PC-3 (cell line): Measurements from ENCODE around the gene PCID2. TPM values are rescaled to one million over a fixed set of nuclear protein-coding genes. Genes with fewer than 3 reads are reported as not detected.

Experiments
- ATAC-seq: fragments of 200-7000 bp; cut with Tn5 transposase; 2 replicates; pipeline ENCODE4 v1.9.1; 2020; ENCODE audit warnings: mild to moderate bottlenecking, moderate library complexity
- BruUV-seq: library from RNA; stranded (reverse); fragments of 400-500 nt; replicated peaks from 2 replicates; lab custom pipeline; 2021; lab: Mats Ljungman, UMichigan
- CTCF ChIA-PET: fragments of 300-600 bp; sonication (Branson Sonifier 250); formaldehyde crosslinking; loops from one replicate; lab custom pipeline; 2022; ENCODE audit warnings: antibody characterized with exemption; lab: Charles Lee
- POLR2A ChIA-PET: fragments of 300-600 bp; sonication (Branson Sonifier 250); formaldehyde crosslinking; loops from one replicate; lab custom pipeline; 2022; ENCODE audit warnings: antibody characterized with exemption; ENCODE audit not compliant: unreplicated experiment; lab: Charles Lee
- DNase-seq: peaks from one replicate; pipeline ENCODE4 v3.0.0-alpha.2; 2015
- H2AFZ ChIP-seq: fragments of 300-600 bp; sonication (generic); 2 replicates; pipeline ENCODE4 v1.6.0; 2016; ENCODE audit warnings: antibody characterized with exemption, low read length
- H3F3A ChIP-seq: fragments of 300-600 bp; sonication (generic); one replicate; pipeline ENCODE4 v1.6.0; 2017; ENCODE audit warnings: antibody characterized with exemption, low read length, control low read depth, mild to moderate bottlenecking; ENCODE audit not compliant: unreplicated experiment
- H3K27ac ChIP-seq: fragments of 300-600 bp; sonication (generic); 2 replicates; pipeline ENCODE4 v1.5.1; 2016; ENCODE audit warnings: mild to moderate bottlenecking, low read length
- H3K27me3 ChIP-seq: fragments of 300-600 bp; sonication (generic); 2 replicates; pipeline ENCODE4 v1.6.1; 2016; ENCODE audit warnings: low read length, mixed read lengths
- H3K36me3 ChIP-seq: fragments of 300-600 bp; sonication (generic); 2 replicates; pipeline ENCODE4 v1.6.1; 2016; ENCODE audit warnings: low read depth, mixed run types, low read length, mixed read lengths
- H3K4me1 ChIP-seq: fragments of 300-600 bp; sonication (generic); 2 replicates; pipeline ENCODE4 v1.5.1; 2016; ENCODE audit warnings: low read length; ENCODE audit not compliant: insufficient read depth
- H3K4me2 ChIP-seq: fragments of 300-600 bp; sonication (generic); 2 replicates; pipeline ENCODE4 v1.6.0; 2016; ENCODE audit warnings: low read length
- H3K4me3 ChIP-seq: fragments of 300-600 bp; sonication (generic); 2 replicates; pipeline ENCODE4 v1.5.1; 2016; ENCODE audit warnings: mild to moderate bottlenecking, low read length, mixed read lengths
- H3K79me2 ChIP-seq: fragments of 300-600 bp; sonication (generic); 2 replicates; pipeline ENCODE4 v1.6.1; 2017; ENCODE audit warnings: low read length, mixed read lengths
- H3K9ac ChIP-seq: fragments of 300-600 bp; sonication (generic); 2 replicates; pipeline ENCODE4 v1.6.0; 2016; ENCODE audit warnings: mild to moderate bottlenecking, low read length
- H3K9me2 ChIP-seq: fragments of 300-600 bp; sonication (generic); replicated peaks from 2 replicates; pipeline ENCODE4 v1.6.1; 2016; ENCODE audit warnings: mixed run types, low read length, mixed read lengths
- H3K9me3 ChIP-seq: fragments of 300-600 bp; sonication (generic); 2 replicates; pipeline ENCODE4 v1.6.1; 2016; ENCODE audit warnings: low read length, mixed read lengths
- H4K20me1 ChIP-seq: fragments of 300-600 bp; sonication (generic); 2 replicates; pipeline ENCODE4 v1.6.1; 2016; ENCODE audit warnings: low read length, mixed read lengths
- EZH2 ChIP-seq: fragments of 300-600 bp; sonication (generic); IDR thresholded peaks from one replicate; pipeline ENCODE4 v1.6.1; 2017; ENCODE audit warnings: antibody characterized with exemption, mild to moderate bottlenecking, low read length; ENCODE audit not compliant: unreplicated experiment
- EZH2phosphoT487 ChIP-seq: fragments of 300-600 bp; sonication (generic); IDR thresholded peaks from 2 replicates; pipeline ENCODE4 v1.6.1; 2018; ENCODE audit warnings: mild to moderate bottlenecking, antibody characterized with exemption, low read length, borderline replicate concordance
- intact Hi-C: fragments of 100-400 bp; cut with micrococcal nuclease; formaldehyde crosslinking; loops from 2 replicates; pipeline ENCODE4 v1.9.0; 2023
- total RNA-seq: library from RNA; depleted of rRNA; stranded (reverse); fragments of >200 nt; gene quantifications from 2 replicates; pipeline ENCODE4 v1.2.3, GENCODE V29; 2014
- TF ChIP-seq, protein P1 (sequence below): fragments of 300-600 bp; sonication (generic); conservative IDR thresholded peaks from 2 replicates; pipeline ENCODE4 v1.5.1; 2017; ENCODE audit warnings: antibody characterized with exemption, low read depth, mild to moderate bottlenecking, low read length

The PCID2 gene
- total RNA-seq, 1 experiment from 2014 or later: 39.4 TPM

DNA sequence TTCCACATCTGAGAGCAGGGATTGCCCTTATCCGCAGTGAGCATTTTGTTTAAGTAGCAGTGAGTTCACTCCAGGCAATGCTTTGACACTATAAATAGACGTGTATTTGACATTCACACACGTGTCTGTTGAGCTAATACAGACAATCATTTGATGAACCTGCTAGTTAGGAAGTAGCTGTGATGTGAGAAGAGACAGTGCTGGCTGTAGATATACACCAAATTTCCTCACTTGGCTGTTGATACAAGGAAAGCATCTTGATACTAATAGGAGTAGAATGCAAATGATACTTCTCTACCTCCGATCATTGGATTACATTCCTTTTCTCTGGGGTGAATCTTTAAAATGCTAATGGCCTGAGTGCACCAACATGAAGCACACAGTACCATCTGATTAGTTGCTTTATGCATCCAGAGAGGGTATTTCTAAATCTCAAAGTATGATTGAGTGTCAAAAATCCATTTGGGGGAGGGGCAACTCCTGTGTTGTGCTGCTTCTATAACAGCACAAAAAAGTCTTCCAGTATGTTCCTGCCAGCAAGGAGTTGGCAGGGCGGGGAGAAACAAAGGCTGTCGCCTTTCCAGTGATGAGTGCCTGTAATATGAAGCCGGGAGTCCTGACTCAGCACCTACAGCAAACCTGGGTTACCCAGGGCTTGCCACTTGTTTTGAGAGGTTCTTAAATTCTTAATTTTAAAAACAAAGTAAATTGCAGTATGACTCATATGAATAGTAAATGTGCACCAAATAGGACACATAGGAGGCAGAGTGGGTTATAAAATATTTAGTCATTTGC is 8.0 kb upstream of the PCID2 start:
- Histone ChIP-seq H3K9me3 (no peaks in the 10 kb centered on the region), H3K4me3 (peak overlapping the region; percentile 20; the same call in 1 of the 2 replicates), H3F3A (no peaks in the 10 kb centered on the region), H3K27ac (peak overlapping the region; percentile 56), H3K4me1 (peaks cover 27% of the 10 kb centered on the region), H3K79me2 (peaks cover 99% of the 10 kb centered on the region), H3K4me2 (peak overlapping the region; percentile 74), H2AFZ (no peak overlapping the region), H3K9ac (no peak overlapping the region), H3K27me3 (no peaks in the 10 kb centered on the region), H4K20me1 (peaks cover 28% of the 10 kb centered on the region; the same call in 1 of the 2 replicates), H3K36me3 (peaks cover 10% of the 10 kb centered on the region), H3K9me2 (no peaks in the 10 kb centered on the region)
- POLR2A ChIA-PET: interaction anchor here (0.6 kb wide), 1 partner anchor 375 kb away, joined by 3 read pairs; no protein-coding TSS in a partner anchor
- CTCF ChIA-PET: no interaction called here
- ATAC-seq (peak; percentile 98), DNase-seq (peak; percentile 73)
- BruUV-seq: no TSS peak
- TF ChIP-seq EZH2: no peak
- no peak for TF ChIP-seq EZH2phosphoT487
- TF ChIP-seq, protein P1, sequence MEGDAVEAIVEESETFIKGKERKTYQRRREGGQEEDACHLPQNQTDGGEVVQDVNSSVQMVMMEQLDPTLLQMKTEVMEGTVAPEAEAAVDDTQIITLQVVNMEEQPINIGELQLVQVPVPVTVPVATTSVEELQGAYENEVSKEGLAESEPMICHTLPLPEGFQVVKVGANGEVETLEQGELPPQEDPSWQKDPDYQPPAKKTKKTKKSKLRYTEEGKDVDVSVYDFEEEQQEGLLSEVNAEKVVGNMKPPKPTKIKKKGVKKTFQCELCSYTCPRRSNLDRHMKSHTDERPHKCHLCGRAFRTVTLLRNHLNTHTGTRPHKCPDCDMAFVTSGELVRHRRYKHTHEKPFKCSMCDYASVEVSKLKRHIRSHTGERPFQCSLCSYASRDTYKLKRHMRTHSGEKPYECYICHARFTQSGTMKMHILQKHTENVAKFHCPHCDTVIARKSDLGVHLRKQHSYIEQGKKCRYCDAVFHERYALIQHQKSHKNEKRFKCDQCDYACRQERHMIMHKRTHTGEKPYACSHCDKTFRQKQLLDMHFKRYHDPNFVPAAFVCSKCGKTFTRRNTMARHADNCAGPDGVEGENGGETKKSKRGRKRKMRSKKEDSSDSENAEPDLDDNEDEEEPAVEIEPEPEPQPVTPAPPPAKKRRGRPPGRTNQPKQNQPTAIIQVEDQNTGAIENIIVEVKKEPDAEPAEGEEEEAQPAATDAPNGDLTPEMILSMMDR: no peak
- intact Hi-C loops: loop anchor here (10.0 kb wide), 1 partner anchor 182 kb away; no protein-coding TSS in a partner anchor

DNA sequence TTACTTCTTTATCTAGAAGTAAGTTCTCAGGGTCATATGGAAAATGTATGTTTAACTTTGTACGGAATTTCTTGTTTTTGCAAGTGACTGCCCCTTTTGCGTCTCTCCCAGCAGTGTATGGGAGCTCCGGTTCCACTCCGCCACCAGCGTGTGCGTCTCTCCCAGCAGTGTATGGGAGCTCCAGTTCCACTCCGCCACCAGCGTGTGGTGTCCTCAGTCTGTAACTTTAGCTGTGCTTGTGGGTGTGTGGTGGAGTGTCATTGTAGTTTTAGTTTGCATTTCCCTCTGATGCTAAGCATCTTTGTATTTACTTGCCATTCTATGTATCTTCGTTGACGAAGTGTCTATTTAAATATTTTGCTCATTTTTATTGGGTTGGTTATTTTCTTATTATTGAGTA is 3.3 kb upstream of the PCID2 start:
- peaks cover 36% of the 10 kb centered on the region for H4K20me1 ChIP-seq
- no peak for ATAC-seq
- no TSS peak for BruUV-seq

More for the DNA sequence above, 3.3 kb upstream of the PCID2 start:
- Histone ChIP-seq H3F3A (no peaks in the 10 kb centered on the region), H3K27me3 (no peaks in the 10 kb centered on the region), H3K27ac (no peak overlapping the region), H3K4me3 (no peak overlapping the region), H3K9me2 (no peaks in the 10 kb centered on the region), H3K9me3 (no peaks in the 10 kb centered on the region), H2AFZ (no peak overlapping the region), H3K79me2 (peaks cover 86% of the 10 kb centered on the region), H3K36me3 (peaks cover 13% of the 10 kb centered on the region), H3K9ac (no peak overlapping the region), H3K4me1 (peaks cover 36% of the 10 kb centered on the region), H3K4me2 (no peak overlapping the region)
- intact Hi-C loops: loop anchor here (10.0 kb wide), 1 partner anchor 177 kb away; no protein-coding TSS in a partner anchor
- TF ChIP-seq EZH2phosphoT487: no peak
- TF ChIP-seq, protein P1: peak; percentile 38; the same call in 1 of the 2 replicates
- POLR2A ChIA-PET: no interaction called here
- CTCF ChIA-PET: no interaction called here
- peak; percentile 19 for DNase-seq
